ENCODE measurements around the gene FOXI3. TPM values are rescaled to one million over a fixed set of nuclear protein-coding genes. Genes with fewer than 3 reads are reported as not detected.

Gene FOXI3
- total RNA-seq: not detected

DNA sequence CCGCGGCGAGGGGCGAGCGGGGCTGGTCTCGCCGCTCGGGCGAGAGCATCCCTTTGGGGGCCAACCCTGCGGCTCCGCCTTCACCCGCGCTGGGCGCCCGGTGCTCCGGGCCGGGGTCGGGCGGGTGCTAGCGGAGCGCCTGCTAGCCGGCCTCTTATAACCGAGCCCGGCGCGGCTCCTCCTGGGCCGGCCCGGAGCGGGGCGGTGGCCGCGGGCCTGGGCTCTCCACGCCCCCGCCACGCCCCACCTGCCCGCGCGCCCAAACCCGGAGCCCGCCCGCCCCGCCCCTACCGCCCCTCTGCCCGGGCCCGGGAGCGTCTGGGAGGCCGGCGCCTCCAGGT is at the start of gene FOXI3:
FOXI3 (minus strand) TSS at position 129 of the 341 bp plus-strand sequence. CDS start 158 bp downstream, outside the sequence.
- peaks cover 23% of the 10 kb centered on the region for H3K27me3 ChIP-seq
- intact Hi-C loops (cut with DNase I): no loop called here
- H3K9me3 ChIP-seq: no peaks in the 10 kb centered on the region
- H3K36me3 ChIP-seq: no peaks in the 10 kb centered on the region
- no peak for TF ChIP-seq CTCF (IDR thresholded peaks at IDR 0.05)
- TF ChIP-seq POLR2A (IDR thresholded peaks at IDR 0.05): no peak
- TF ChIP-seq POLR2AphosphoS5 (IDR thresholded peaks at IDR 0.05; ENCODE audit: insufficient read depth in 1 of 2, low read depth in 1 of 2): no peak
- peak within 1 kb of the TSS in 1 of 2 donors; percentile 48 for H3K4me3 ChIP-seq
- DNase-seq (ENCODE audit: extremely low spot score in 2 of 2): no peak
- H3K4me1 ChIP-seq: peaks cover 5% of the 10 kb centered on the region
- no peak within 1 kb of the TSS for H3K27ac ChIP-seq

- H3K36me3 ChIP-seq: no peaks in the 10 kb centered on the region
- H3K4me1 ChIP-seq: no peaks in the 10 kb centered on the region
- no peak for DNase-seq (ENCODE audit: extremely low spot score in 2 of 2)
- no peak for TF ChIP-seq POLR2A (IDR thresholded peaks at IDR 0.05)
- no peak for TF ChIP-seq CTCF (IDR thresholded peaks at IDR 0.05)
- TF ChIP-seq POLR2AphosphoS5 (IDR thresholded peaks at IDR 0.05; ENCODE audit: insufficient read depth in 1 of 2, low read depth in 1 of 2): no peak
- no peak overlapping the region for H3K27ac ChIP-seq
- intact Hi-C loops (cut with DNase I): no loop called here
- no peaks in the 10 kb centered on the region for H3K9me3 ChIP-seq
- no peak overlapping the region for H3K4me3 ChIP-seq
- H3K27me3 ChIP-seq: no peaks in the 10 kb centered on the region
Measured at GRCh38 chr2:88500691-88501090, 48.2 kb upstream of the FOXI3 start.

DNA sequence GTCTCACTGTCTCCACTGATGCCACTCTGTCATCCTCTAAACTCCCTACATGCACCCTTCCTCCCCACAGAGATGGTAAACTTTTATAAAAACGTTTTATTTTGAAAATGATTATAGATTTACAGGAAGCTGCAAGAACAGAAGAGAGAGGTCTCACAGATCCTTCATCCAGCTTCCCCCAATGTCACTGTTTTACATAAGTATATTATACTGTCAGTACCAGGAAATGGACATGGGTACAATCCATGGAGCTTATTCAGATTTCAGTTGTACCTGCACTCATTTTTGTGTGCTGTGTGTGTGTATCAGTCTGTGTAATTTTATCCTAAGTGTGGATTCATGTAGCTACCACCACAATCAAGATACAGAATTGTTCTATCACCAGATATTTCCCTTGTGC is 46.7 kb upstream of the FOXI3 start:
- TF ChIP-seq CTCF (IDR thresholded peaks at IDR 0.05): no peak
- no peak for TF ChIP-seq POLR2AphosphoS5 (IDR thresholded peaks at IDR 0.05; ENCODE audit: insufficient read depth in 1 of 2, low read depth in 1 of 2)
- TF ChIP-seq POLR2A (IDR thresholded peaks at IDR 0.05): no peak
- H3K4me3 ChIP-seq: no peak overlapping the region
- no peaks in the 10 kb centered on the region for H3K4me1 ChIP-seq
- DNase-seq (ENCODE audit: extremely low spot score in 2 of 2): no peak
- no peaks in the 10 kb centered on the region for H3K9me3 ChIP-seq
- intact Hi-C loops (cut with DNase I): no loop called here
- H3K36me3 ChIP-seq: no peaks in the 10 kb centered on the region
- H3K27me3 ChIP-seq: no peaks in the 10 kb centered on the region
- no peak overlapping the region for H3K27ac ChIP-seq

DNA sequence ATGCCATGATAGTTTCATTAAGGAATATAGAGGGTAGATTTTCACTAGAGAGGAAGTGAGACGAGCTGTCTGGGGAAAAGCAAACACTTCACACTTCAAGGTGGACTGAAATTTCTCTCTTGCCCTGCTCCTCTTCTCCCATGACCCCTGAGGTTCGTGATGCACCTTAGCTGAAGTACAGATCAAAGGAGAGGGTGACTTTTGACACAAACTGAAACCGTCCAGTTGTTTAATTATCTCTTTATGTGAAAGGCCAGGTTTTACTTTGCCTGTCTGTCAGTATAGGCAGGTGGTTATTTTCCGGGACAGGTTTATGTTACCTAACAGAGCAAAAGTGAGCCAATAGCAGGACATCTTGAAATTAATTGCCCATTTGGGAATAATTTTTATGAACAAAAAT is 41.0 kb upstream of the FOXI3 start:
- TF ChIP-seq POLR2A (IDR thresholded peaks at IDR 0.05): no peak
- TF ChIP-seq CTCF (IDR thresholded peaks at IDR 0.05): no peak
- TF ChIP-seq POLR2AphosphoS5 (IDR thresholded peaks at IDR 0.05; ENCODE audit: insufficient read depth in 1 of 2, low read depth in 1 of 2): no peak
- Histone ChIP-seq H3K4me1 (no peaks in the 10 kb centered on the region), H3K9me3 (no peaks in the 10 kb centered on the region), H3K27me3 (no peaks in the 10 kb centered on the region), H3K27ac (no peak overlapping the region), H3K4me3 (no peak overlapping the region), H3K36me3 (no peaks in the 10 kb centered on the region)
- no peak for DNase-seq (ENCODE audit: extremely low spot score in 2 of 2)
- intact Hi-C loops (cut with DNase I): no loop called here

GRCh38 chr2:88492002-88492401 is 39.5 kb upstream of the FOXI3 start:
- TF ChIP-seq CTCF (IDR thresholded peaks at IDR 0.05): no peak
- TF ChIP-seq POLR2A (IDR thresholded peaks at IDR 0.05): no peak
- TF ChIP-seq POLR2AphosphoS5 (IDR thresholded peaks at IDR 0.05; ENCODE audit: insufficient read depth in 1 of 2, low read depth in 1 of 2): no peak
- Histone ChIP-seq H3K4me1 (no peaks in the 10 kb centered on the region), H3K36me3 (no peaks in the 10 kb centered on the region), H3K9me3 (no peaks in the 10 kb centered on the region), H3K27me3 (no peaks in the 10 kb centered on the region), H3K4me3 (no peak overlapping the region), H3K27ac (no peak overlapping the region)
- DNase-seq (ENCODE audit: extremely low spot score in 2 of 2): no peak
- intact Hi-C loops (cut with DNase I): no loop called here

Measured in vagina (tissue), 2 donors.